Keratinocyte (primary cell): ENCODE results near the gene CSF3R. TPM values are rescaled to one million over a fixed set of nuclear protein-coding genes. Genes with fewer than 3 reads are reported as not detected.

Experiments used
- DNase-seq: peaks from one replicate; pipeline ENCODE4 v3.0.0-alpha.2; 2011; ENCODE audit warnings: low read depth, missing footprints, low spot score
- FAIRE-seq: peaks from 2 replicates; lab custom pipeline; 2011; peaks lifted over from hg19 to GRCh38; lab: Jason Lieb, UNC
- H2AFZ ChIP-seq: 2 replicates; pipeline ENCODE4 v1.6.0; 2012; ENCODE audit warnings: low read length, control low read depth, inconsistent platforms; ENCODE audit not compliant: control insufficient read depth
- H3K27ac ChIP-seq: 2 replicates; pipeline ENCODE4 v1.5.1; 2011; ENCODE audit warnings: low read length; ENCODE audit not compliant: control insufficient read depth, insufficient read depth
- H3K27me3 ChIP-seq: 3 replicates; pipeline ENCODE4 v1.6.0; 2011; ENCODE audit warnings: low read length; ENCODE audit not compliant: control insufficient read depth, insufficient read depth; ENCODE audit errors: extremely low read depth
- H3K36me3 ChIP-seq, 2 experiments: 2 replicates in 1 of 2; 3 replicates in 1 of 2; pipeline ENCODE4 v1.5.1; 2011; ENCODE audit warnings: low read length in 2 of 2, mild to moderate bottlenecking in 1 of 2; ENCODE audit not compliant: control insufficient read depth in 2 of 2, insufficient read depth in 2 of 2; ENCODE audit errors: extremely low read depth in 1 of 2
- H3K4me1 ChIP-seq: 3 replicates; pipeline ENCODE4 v1.5.1; 2011; ENCODE audit warnings: low read length; ENCODE audit not compliant: control insufficient read depth, insufficient read depth; ENCODE audit errors: extremely low read depth
- H3K4me2 ChIP-seq: 3 replicates; pipeline ENCODE4 v1.6.0; 2011; ENCODE audit warnings: low read depth, low read length; ENCODE audit not compliant: control insufficient read depth, insufficient read depth; ENCODE audit errors: extremely low read depth
- H3K4me3 ChIP-seq, 3 experiments: fragments of 200-600 bp in 1 of 3; sonication (generic) in 1 of 3; 2 replicates in 2 of 3; 3 replicates in 1 of 3; pipeline ENCODE4 v1.5.1; 2011 to 2016; ENCODE audit warnings: low read length in 3 of 3, mild to moderate bottlenecking in 3 of 3, control low read depth in 2 of 3, inconsistent platforms in 1 of 3, low read depth in 1 of 3, mixed read lengths in 1 of 3, mixed run types in 1 of 3, moderate library complexity in 1 of 3; ENCODE audit not compliant: control insufficient read depth in 2 of 3, insufficient read depth in 2 of 3; ENCODE audit errors: extremely low read depth in 1 of 3
- H3K79me2 ChIP-seq: 2 replicates; pipeline ENCODE4 v1.6.0; 2012; ENCODE audit warnings: low read length; ENCODE audit not compliant: control insufficient read depth, insufficient read depth
- H3K9ac ChIP-seq: 3 replicates; pipeline ENCODE4 v1.6.0; 2011; ENCODE audit warnings: low read length; ENCODE audit not compliant: control insufficient read depth, insufficient read depth; ENCODE audit errors: extremely low read depth
- H3K9me1 ChIP-seq: 3 replicates; pipeline ENCODE4 v1.6.0; 2011; ENCODE audit warnings: low read length; ENCODE audit not compliant: control insufficient read depth, insufficient read depth; ENCODE audit errors: extremely low read depth
- H3K9me3 ChIP-seq: 2 replicates; pipeline ENCODE4 v1.5.1; 2012; ENCODE audit warnings: low read depth, low read length; ENCODE audit not compliant: control insufficient read depth
- H4K20me1 ChIP-seq: 3 replicates; pipeline ENCODE4 v1.6.0; 2011; ENCODE audit warnings: low read length; ENCODE audit not compliant: control insufficient read depth, insufficient read depth; ENCODE audit errors: extremely low read depth
- EZH2 ChIP-seq: IDR thresholded peaks from one replicate; pipeline ENCODE4 v1.6.1; 2012; ENCODE audit warnings: inconsistent platforms, mild to moderate bottlenecking, low read length, moderate library complexity
- dilution Hi-C: fragments of 300-500 bp; cut with MboI; formaldehyde crosslinking; loops from one replicate; pipeline ENCODE4 v1.7.0; 2020; ENCODE audit warnings: low sequenced_read_pairs; ENCODE audit not compliant: extremely low pct_ligation_motif_present
- polyA plus RNA-seq, 5 experiments: library from polyadenylated mRNA; depleted of rRNA in 3 of 5; stranded (reverse) in 3 of 5; stranded (forward) in 1 of 5; unstranded in 1 of 5; fragments of >200 nt; gene quantifications; 1 replicate in 1 of 5; 2 replicates in 3 of 5; 3 replicates in 1 of 5; pipeline versions ENCODE4 v1.2.1 to v1.2.3, GENCODE V29; 2011 to 2012; ENCODE audit warnings: missing spikeins in 2 of 5, low read depth in 1 of 5, low replicate concordance in 1 of 5
- TF ChIP-seq, protein P1 (sequence below), 3 experiments: IDR thresholded peaks in 1 of 3; conservative IDR thresholded peaks in 1 of 3; optimal IDR thresholded peaks in 1 of 3; 2 replicates in 2 of 3; 3 replicates in 1 of 3; pipeline versions ENCODE3 to v1.5.1; 2011; ENCODE audit warnings: low read length in 3 of 3, mild to moderate bottlenecking in 3 of 3, moderate library complexity in 2 of 3, control low read depth in 1 of 3, inconsistent platforms in 1 of 3; ENCODE audit not compliant: insufficient read depth in 2 of 3; ENCODE audit errors: extremely low read depth in 1 of 3

The CSF3R gene
- polyA plus RNA-seq, 1 donor (not counting 4 experiments of a cell fraction or from before 2014, with no cell fraction given) = not detected

- Histone ChIP-seq H2AFZ (no peak overlapping the region), H3K9me3 (no peaks in the 10 kb centered on the region), H3K9ac (no peak overlapping the region), H3K4me2 (no peak overlapping the region), H3K79me2 (no peaks in the 10 kb centered on the region), H3K4me3 (no peak overlapping the region), H3K9me1 (no peaks in the 10 kb centered on the region), H3K27ac (no peak overlapping the region), H3K4me1 (no peaks in the 10 kb centered on the region), H3K36me3 (peaks cover 25 to 36% of the 10 kb centered on the region in 2 experiments), H3K27me3 (no peaks in the 10 kb centered on the region), H4K20me1 (no peaks in the 10 kb centered on the region)
- FAIRE-seq (no peak), DNase-seq (no peak)
- dilution Hi-C loops = no loop called here
- TF ChIP-seq, protein P1, sequence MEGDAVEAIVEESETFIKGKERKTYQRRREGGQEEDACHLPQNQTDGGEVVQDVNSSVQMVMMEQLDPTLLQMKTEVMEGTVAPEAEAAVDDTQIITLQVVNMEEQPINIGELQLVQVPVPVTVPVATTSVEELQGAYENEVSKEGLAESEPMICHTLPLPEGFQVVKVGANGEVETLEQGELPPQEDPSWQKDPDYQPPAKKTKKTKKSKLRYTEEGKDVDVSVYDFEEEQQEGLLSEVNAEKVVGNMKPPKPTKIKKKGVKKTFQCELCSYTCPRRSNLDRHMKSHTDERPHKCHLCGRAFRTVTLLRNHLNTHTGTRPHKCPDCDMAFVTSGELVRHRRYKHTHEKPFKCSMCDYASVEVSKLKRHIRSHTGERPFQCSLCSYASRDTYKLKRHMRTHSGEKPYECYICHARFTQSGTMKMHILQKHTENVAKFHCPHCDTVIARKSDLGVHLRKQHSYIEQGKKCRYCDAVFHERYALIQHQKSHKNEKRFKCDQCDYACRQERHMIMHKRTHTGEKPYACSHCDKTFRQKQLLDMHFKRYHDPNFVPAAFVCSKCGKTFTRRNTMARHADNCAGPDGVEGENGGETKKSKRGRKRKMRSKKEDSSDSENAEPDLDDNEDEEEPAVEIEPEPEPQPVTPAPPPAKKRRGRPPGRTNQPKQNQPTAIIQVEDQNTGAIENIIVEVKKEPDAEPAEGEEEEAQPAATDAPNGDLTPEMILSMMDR (optimal IDR thresholded peaks at IDR 0.05 in 1 of 3, IDR thresholded peaks at IDR 0.05 in 1 of 3, conservative IDR thresholded peaks at IDR 0.05 in 1 of 3; ENCODE audit: extremely low read depth in 1 of 3, insufficient read depth in 2 of 3, low read length in 3 of 3) = no peak
- no peak for TF ChIP-seq EZH2
These were observed 26.3 kb downstream of the CSF3R start for GRCh38 chr1:36456391-36456928.

DNA sequence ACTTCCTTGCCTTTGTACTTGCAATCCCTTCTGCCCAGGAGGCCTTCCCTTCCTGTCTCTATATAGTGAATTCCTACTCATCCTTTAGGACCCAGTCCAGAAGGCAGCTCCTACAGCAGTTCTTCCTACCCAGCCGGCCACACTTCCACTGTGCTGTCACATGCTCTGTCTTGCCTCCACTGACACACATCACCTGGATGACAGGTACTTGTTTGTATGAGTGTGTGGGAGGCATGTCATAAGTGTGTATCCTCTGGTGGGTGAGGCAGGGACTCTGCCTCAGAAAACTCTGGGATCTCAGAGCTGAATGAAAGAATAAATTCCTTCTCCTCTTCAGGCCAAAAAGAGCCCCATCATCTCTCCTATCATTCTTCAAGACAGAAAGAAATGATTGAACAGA, 27.3 kb downstream of the CSF3R start:
- no peak overlapping the region for H3K4me3 ChIP-seq
- no peaks in the 10 kb centered on the region for H3K9me3 ChIP-seq
- H3K27ac ChIP-seq = no peak overlapping the region
- TF ChIP-seq, protein P1 (optimal IDR thresholded peaks at IDR 0.05 in 1 of 3, IDR thresholded peaks at IDR 0.05 in 1 of 3, conservative IDR thresholded peaks at IDR 0.05 in 1 of 3; ENCODE audit: extremely low read depth in 1 of 3, insufficient read depth in 2 of 3, low read length in 3 of 3) = no peak
- no peak for TF ChIP-seq EZH2
- no peaks in the 10 kb centered on the region for H3K4me1 ChIP-seq
- dilution Hi-C loops = no loop called here
- no peaks in the 10 kb centered on the region for H4K20me1 ChIP-seq
- no peak overlapping the region for H2AFZ ChIP-seq
- H3K27me3 ChIP-seq = no peaks in the 10 kb centered on the region
- FAIRE-seq = no peak
- no peaks in the 10 kb centered on the region for H3K79me2 ChIP-seq
- H3K9ac ChIP-seq = no peak overlapping the region
- no peak for DNase-seq
- peaks cover 19 to 26% of the 10 kb centered on the region in 2 experiments for H3K36me3 ChIP-seq
- no peaks in the 10 kb centered on the region for H3K9me1 ChIP-seq
- H3K4me2 ChIP-seq = no peak overlapping the region
